WTC11 (cell line): ENCODE data around the gene ATP8B4. TPM values are rescaled to one million over a fixed set of nuclear protein-coding genes. Genes with fewer than 3 reads are reported as not detected.

ENCODE experiments used
- ATAC-seq: fragments of 200-7000 bp; cut with Tn5 transposase; 2 replicates; pipeline ENCODE4 v1.10.0; 2021; ENCODE audit warnings: mild to moderate bottlenecking, moderate library complexity
- CTCF ChIA-PET: fragments of 300-600 bp; sonication (Branson Sonifier 250); formaldehyde crosslinking; loops from one replicate; lab custom pipeline; 2021; ENCODE audit warnings: antibody characterized with exemption; lab: Charles Lee
- POLR2A ChIA-PET: fragments of 350-600 bp; sonication (Branson Sonifier 250); formaldehyde crosslinking; loops from one replicate; lab custom pipeline; 2021; ENCODE audit warnings: antibody characterized with exemption; lab: Charles Lee
- DNase-seq: peaks from one replicate; pipeline ENCODE4 v3.0.0; 2021; ENCODE audit warnings: low spot score
- H3K27ac Mint-ChIP-seq: 2 replicates; pipeline ENCODE4 v1.8.0; 2021; ENCODE audit warnings: mixed read lengths
- H3K27me3 Mint-ChIP-seq: 2 replicates; pipeline ENCODE4 v1.8.0; 2021; ENCODE audit warnings: low read depth, mild to moderate bottlenecking, moderate library complexity, mixed read lengths
- H3K36me3 Mint-ChIP-seq: 2 replicates; pipeline ENCODE4 v1.8.0; 2021; ENCODE audit warnings: mixed read lengths
- H3K4me1 Mint-ChIP-seq: 2 replicates; pipeline ENCODE4 v1.8.0; 2022; ENCODE audit warnings: mixed read lengths
- H3K4me3 Mint-ChIP-seq: 2 replicates; pipeline ENCODE4 v1.8.0; 2021; ENCODE audit warnings: mild to moderate bottlenecking, moderate library complexity, mixed read lengths
- H3K9me3 Mint-ChIP-seq: 2 replicates; pipeline ENCODE4 v1.8.0; 2021; ENCODE audit warnings: mixed read lengths
- ATF2 ChIP-seq: sonication (generic); formaldehyde crosslinking; IDR thresholded peaks from 2 replicates; pipeline ENCODE4 v1.8.1; 2022; ENCODE audit warnings: low read depth, missing genetic modification reagents, borderline replicate concordance
- ATF6 ChIP-seq: sonication (generic); formaldehyde crosslinking; IDR thresholded peaks from 2 replicates; pipeline ENCODE4 v1.8.1; 2023; ENCODE audit warnings: mild to moderate bottlenecking, missing genetic modification reagents
- ERG ChIP-seq: fragments of 250-450 bp; sonication (Bioruptor Pico); IDR thresholded peaks from 2 replicates; pipeline ENCODE4 v1.8.0; 2021; ENCODE audit warnings: mild to moderate bottlenecking
- FOXK1 ChIP-seq: sonication (generic); formaldehyde crosslinking; IDR thresholded peaks from 2 replicates; pipeline ENCODE4 v1.8.0; 2022; ENCODE audit warnings: mild to moderate bottlenecking, moderate library complexity, missing genetic modification reagents
- MLX ChIP-seq: sonication (generic); formaldehyde crosslinking; IDR thresholded peaks from 2 replicates; pipeline ENCODE4 v1.8.1; 2023; ENCODE audit warnings: mild to moderate bottlenecking, missing genetic modification reagents, moderate library complexity
- SMAD3 ChIP-seq: sonication (generic); formaldehyde crosslinking; IDR thresholded peaks from 2 replicates; pipeline ENCODE4 v1.8.0; 2022; ENCODE audit warnings: missing genetic modification reagents, mild to moderate bottlenecking, borderline replicate concordance
- SMAD4 ChIP-seq: sonication (generic); formaldehyde crosslinking; IDR thresholded peaks from 2 replicates; pipeline ENCODE4 v1.8.0; 2022; ENCODE audit warnings: mild to moderate bottlenecking, missing genetic modification reagents
- SOX15 ChIP-seq: fragments of 250-450 bp; sonication (Bioruptor Pico); IDR thresholded peaks from 2 replicates; pipeline ENCODE4 v1.9.0; 2021; ENCODE audit warnings: mild to moderate bottlenecking
- SP1 ChIP-seq: sonication (generic); formaldehyde crosslinking; conservative IDR thresholded peaks from 2 replicates; pipeline ENCODE4 v1.8.1; 2022; ENCODE audit warnings: missing genetic modification reagents
- TCF7 ChIP-seq: sonication (generic); formaldehyde crosslinking; IDR thresholded peaks from 2 replicates; pipeline ENCODE4 v1.8.0; 2022; ENCODE audit warnings: mild to moderate bottlenecking, low read depth, missing genetic modification reagents, moderate library complexity
- ZBTB43 ChIP-seq: sonication (generic); formaldehyde crosslinking; IDR thresholded peaks from 2 replicates; pipeline ENCODE4 v1.8.1; 2023; ENCODE audit warnings: mild to moderate bottlenecking, missing genetic modification reagents
- ZMAT4 ChIP-seq: fragments of 250-450 bp; sonication (Bioruptor Pico); IDR thresholded peaks from 2 replicates; pipeline ENCODE4 v1.9.0; 2021; ENCODE audit warnings: mild to moderate bottlenecking
- ZNF423 ChIP-seq: fragments of 250-450 bp; sonication (Bioruptor Pico); IDR thresholded peaks from 2 replicates; pipeline ENCODE4 v2.1.2; 2022; ENCODE audit warnings: mild to moderate bottlenecking, moderate library complexity
- total RNA-seq: library from RNA; stranded (reverse); gene quantifications from 3 replicates; pipeline ENCODE4 v1.2.3, GENCODE V29; 2021
- TF ChIP-seq, protein P1 (sequence below): sonication (generic); formaldehyde crosslinking; IDR thresholded peaks from 2 replicates; pipeline ENCODE4 v1.8.0; 2022; ENCODE audit warnings: mild to moderate bottlenecking, missing genetic modification reagents
- TF ChIP-seq, protein P2 (sequence below): fragments of 250-450 bp; sonication (Bioruptor Pico); IDR thresholded peaks from 2 replicates; pipeline ENCODE4 v1.9.0; 2021; ENCODE audit warnings: mild to moderate bottlenecking

Gene ATP8B4
- total RNA-seq, 1 experiment from 2014 or later, result 0.37 TPM

DNA sequence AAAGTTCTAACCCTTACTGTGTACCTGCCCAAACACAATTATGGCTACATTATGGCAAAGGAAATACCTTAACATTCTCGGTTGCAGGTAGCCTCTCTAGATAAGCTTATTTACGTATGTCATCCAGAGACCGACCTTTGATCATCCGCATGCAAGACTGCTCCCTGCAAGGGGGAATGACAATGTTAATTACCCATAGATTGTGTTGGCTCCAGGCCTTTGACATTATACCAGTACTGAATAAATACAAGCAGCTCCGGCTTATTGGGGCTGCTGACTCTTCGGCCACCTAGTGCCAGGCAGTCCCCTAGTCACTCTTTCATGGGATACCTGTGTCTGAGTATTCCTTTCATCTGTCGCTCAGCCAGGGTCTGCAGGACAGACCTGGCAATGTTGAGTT is 274.6 kb downstream of the ATP8B4 start:
- Mint-ChIP-seq H3K27me3 (no peaks in the 10 kb centered on the region; the same call in 1 of the 2 replicates), H3K4me3 (no peak overlapping the region), H3K9me3 (peaks cover 38% of the 10 kb centered on the region), H3K27ac (no peak overlapping the region), H3K36me3 (peaks cover 6% of the 10 kb centered on the region), H3K4me1 (no peaks in the 10 kb centered on the region)
- DNase-seq, result no peak
- ChIA-PET CTCF (no interaction called here), POLR2A (no interaction called here)
- ATAC-seq, result no peak
- TF ChIP-seq ATF2 (no peak), SP1 (CRISPR knock-in tag) (no peak), TCF7 (CRISPR knock-in tag) (no peak), MLX (CRISPR knock-in tag) (no peak), ZBTB43 (CRISPR knock-in tag) (no peak)
- TF ChIP-seq, all 79 proteins: peak for 0

DNA sequence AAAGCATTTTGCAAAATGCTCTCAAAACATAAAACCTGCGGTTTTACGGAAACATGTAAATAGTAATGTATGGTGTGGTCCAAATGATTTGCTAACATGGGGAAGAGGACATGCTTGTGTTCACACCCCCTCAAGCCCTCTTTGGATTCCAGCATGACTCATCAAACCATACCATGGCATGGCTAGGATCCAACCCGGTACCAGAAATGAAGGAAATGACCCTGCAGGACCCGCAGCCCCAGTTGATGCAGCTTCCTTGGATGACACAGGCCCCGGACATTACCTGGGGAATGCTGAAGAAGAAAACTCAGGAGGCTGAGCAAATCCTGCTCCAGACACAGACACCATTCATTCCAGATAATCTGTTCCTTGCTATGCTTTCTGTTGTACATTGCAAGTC is 275.3 kb downstream of the ATP8B4 start:
- Mint-ChIP-seq H3K9me3 (peaks cover 44% of the 10 kb centered on the region), H3K27me3 (peaks cover 5% of the 10 kb centered on the region; the same call in 1 of the 2 replicates), H3K4me1 (no peaks in the 10 kb centered on the region), H3K27ac (no peak overlapping the region), H3K4me3 (no peak overlapping the region), H3K36me3 (peaks cover 13% of the 10 kb centered on the region)
- ATAC-seq (no peak), DNase-seq (no peak)
- POLR2A ChIA-PET, result no interaction called here
- CTCF ChIA-PET, result no interaction called here
- TF ChIP-seq FOXK1 (CRISPR knock-in tag) (no peak), SMAD4 (CRISPR knock-in tag) (no peak), ZNF423 (CRISPR knock-in tag) (no peak), ATF6 (CRISPR knock-in tag) (no peak), ZMAT4 (CRISPR knock-in tag) (no peak), SOX15 (CRISPR knock-in tag) (no peak), ERG (no peak), SMAD3 (no peak)
- TF ChIP-seq, protein P1, sequence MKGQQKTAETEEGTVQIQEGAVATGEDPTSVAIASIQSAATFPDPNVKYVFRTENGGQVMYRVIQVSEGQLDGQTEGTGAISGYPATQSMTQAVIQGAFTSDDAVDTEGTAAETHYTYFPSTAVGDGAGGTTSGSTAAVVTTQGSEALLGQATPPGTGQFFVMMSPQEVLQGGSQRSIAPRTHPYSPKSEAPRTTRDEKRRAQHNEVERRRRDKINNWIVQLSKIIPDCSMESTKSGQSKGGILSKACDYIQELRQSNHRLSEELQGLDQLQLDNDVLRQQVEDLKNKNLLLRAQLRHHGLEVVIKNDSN (CRISPR knock-in tag), result no peak
- TF ChIP-seq, protein P2, sequence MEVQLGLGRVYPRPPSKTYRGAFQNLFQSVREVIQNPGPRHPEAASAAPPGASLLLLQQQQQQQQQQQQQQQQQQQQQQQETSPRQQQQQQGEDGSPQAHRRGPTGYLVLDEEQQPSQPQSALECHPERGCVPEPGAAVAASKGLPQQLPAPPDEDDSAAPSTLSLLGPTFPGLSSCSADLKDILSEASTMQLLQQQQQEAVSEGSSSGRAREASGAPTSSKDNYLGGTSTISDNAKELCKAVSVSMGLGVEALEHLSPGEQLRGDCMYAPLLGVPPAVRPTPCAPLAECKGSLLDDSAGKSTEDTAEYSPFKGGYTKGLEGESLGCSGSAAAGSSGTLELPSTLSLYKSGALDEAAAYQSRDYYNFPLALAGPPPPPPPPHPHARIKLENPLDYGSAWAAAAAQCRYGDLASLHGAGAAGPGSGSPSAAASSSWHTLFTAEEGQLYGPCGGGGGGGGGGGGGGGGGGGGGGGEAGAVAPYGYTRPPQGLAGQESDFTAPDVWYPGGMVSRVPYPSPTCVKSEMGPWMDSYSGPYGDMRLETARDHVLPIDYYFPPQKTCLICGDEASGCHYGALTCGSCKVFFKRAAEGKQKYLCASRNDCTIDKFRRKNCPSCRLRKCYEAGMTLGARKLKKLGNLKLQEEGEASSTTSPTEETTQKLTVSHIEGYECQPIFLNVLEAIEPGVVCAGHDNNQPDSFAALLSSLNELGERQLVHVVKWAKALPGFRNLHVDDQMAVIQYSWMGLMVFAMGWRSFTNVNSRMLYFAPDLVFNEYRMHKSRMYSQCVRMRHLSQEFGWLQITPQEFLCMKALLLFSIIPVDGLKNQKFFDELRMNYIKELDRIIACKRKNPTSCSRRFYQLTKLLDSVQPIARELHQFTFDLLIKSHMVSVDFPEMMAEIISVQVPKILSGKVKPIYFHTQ (CRISPR knock-in tag), result no peak
